Stimulated activated CD4-positive, alpha-beta T cell treated with anti-CD3 and anti-CD28 coated beads, Interleukin-12 subunit alpha, Interleukin-12 subunit beta, amount 100 ng/mL, for 48 hours (primary cell): Measurements from ENCODE around the gene GSTT2B.
A peak's percentile ranks its signal among the peaks of the same experiment; 100 is the strongest.
"Not testable (repeated sequence)": the region's sequence is repeated elsewhere in the genome, so short reads cannot be mapped to it uniquely, and the experiment has no call there.

ENCODE experiments used
- DNase-seq, 3 donors: peaks; one replicate each; pipeline ENCODE4 v3.0.0-alpha.2; 2020; ENCODE audit warnings: low read depth in 2 of 3, low spot score in 1 of 3

GSTT2B gene

DNA sequence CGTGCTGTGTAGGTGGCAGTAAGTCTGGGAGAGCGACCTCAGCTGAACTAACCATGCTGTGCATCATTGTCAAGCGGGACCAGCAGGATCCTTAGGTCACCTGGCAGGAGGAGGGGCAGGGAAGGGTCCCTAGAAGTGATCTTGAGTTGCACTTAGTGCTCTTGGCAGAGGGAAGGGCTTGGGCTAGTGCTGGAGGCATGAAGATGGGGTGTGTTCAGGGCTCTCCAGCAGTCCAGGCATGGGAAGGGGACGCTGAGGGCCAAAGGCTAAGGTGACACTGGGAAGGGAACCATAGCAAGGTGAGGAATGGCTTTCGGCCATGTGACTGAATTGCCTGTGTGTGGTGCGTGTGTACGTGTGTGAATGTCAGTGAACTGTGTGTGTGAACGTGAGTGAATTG lies 25.1 kb upstream of the GSTT2B start:
- not testable (repeated sequence) for DNase-seq

DNA sequence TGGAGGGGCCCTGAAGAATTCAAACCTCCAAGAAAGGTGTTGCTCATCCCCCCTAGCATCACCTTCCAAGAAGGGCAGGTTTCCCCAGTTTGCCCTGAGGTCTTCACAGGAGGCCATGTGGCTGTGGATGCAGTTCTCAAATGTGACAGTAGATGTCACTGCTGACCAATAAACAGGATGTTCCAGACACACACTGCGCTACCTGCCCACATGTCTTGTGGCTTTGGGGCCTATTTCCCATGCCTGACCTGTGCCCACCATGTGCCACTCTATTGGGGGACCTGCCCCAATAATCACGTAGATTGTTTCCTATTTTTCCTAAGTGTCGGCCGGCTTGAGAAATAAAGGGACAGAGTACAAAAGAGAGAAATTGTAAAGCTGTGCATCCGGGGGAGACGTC lies 23.4 kb upstream of the GSTT2B start:
- peak in 1 of 3 donors; percentile 56 for DNase-seq

DNA sequence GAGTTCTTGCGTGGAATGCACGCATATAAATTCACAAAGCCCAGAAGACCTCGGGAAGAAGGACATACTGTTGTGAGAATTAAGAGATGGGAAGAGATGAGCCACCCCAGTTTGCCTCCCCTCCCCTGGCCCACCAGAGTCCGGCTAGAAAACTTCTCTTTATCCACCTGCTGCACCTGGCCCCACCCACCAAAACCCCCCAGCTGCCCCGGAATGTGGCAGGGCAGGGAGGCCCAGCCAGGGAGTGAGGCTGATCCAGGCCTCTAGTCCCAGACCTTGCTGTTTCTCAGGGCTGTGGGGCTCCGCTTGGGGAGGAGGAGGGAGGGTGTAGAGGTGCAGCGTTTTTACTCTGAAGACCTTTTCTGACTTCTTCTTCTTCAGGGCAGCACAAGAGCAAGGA lies 19.6 kb upstream of the GSTT2B start:
- not testable (repeated sequence) for DNase-seq

DNA sequence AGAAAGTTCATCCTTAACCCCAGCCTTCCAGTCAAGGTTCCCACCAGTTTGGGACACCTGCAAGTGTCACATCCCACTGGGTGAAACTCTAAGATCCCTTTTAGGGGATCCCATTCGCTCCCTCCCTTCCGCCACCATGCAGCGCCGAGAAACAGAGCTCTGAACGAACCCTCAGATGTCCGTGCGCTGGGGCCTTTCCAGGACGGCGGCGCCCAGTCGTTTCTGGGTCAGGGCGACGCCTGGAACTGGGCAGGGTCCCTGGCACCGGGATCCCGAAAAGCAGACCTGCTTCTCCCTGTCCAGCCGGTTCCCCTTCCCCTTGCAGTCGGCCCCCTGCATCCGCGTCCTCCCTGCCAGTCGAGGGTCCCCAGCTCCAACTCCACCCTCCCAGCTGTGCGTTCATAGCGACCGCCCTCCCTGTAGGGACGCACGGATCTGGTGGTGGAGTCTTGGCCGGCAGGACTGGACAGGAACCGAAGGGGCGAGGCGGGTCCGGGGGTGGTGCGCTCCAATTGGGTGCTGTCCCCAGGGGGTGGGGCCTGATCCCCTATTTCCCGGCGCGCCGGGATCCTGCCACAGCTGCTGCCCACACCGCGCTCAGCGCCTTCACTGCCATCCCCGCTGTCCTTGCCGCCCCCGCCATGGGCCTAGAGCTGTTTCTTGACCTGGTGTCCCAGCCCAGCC lies 18.7 kb upstream of the GSTT2B start, which contains the start of gene GSTT2:
TSS of gene GSTT2 (plus strand) at position 578 of the 684 bp plus-strand sequence.
- not testable (repeated sequence) for DNase-seq

DNA sequence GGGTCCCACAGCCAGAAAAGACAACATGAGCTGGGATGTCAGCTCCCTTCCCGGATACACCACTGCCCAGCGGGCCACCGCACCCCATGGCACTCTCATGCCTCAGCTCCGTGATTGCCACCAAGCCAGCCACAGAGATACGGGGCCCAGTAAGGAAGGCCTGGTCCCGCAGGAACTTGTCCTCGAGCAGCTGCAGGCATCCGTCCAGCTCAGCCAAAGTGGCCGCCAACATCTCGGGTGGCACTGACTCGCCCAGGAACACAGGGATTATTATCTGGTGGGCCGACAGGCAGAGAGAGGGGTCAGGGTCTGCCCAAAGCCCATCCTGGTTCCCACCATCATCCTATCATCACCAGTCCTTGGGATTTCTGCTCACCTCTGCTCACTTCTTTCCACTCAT lies 16.3 kb upstream of the GSTT2B start:
- DNase-seq: not testable (repeated sequence)

DNA sequence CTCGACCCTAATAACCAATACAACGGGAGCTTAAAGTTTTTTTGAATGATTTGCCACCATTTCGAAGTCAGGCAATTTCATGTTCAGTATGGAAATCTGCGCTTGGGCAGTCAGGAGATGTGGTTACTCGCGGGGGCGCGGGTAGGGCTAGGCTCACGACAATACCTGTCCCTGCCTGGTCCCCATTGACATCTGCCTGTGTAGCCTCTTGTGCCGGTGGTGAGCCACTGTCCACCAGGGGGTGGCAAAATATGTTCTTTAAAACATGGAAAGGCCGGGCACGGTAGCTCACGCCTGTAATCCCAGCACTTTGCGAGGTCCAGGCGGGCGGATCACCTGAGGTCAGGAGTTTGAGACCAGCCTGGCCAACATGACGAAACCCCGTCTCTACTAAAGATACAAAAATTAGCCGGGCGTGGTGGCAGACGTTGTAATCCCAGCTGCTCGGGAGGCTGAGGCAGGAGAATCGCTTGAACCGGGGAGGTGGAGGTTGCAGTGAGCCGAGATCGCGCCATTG lies 13.9 kb upstream of the GSTT2B start:
- not testable (repeated sequence) for DNase-seq

DNA sequence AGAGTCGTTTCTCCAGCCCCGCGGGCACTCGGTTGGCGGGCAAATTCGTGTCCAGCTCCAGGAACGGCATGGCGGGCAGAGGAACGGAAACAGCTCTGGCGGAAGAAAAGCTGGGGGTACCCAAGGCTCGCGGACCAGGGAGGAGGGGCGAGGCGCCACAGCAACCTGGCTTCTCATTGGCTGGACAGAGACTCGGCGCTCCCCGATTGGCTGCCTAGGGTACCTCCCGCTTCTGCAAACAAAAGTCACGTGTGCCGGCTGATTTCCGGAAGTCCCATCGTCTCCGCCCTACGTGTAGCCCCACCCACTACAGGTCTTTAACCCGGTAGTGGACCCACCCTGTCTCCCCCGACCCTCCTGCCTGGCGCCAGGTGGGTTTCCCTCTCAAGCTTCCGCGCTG lies 13.3 kb upstream of the GSTT2B start, which contains the start of gene DDT:
TSS of gene DDT (minus strand) at position 97 of the 400 bp plus-strand sequence. CDS start at position 70, 27 bp downstream.
- not testable (repeated sequence) for DNase-seq

DNA sequence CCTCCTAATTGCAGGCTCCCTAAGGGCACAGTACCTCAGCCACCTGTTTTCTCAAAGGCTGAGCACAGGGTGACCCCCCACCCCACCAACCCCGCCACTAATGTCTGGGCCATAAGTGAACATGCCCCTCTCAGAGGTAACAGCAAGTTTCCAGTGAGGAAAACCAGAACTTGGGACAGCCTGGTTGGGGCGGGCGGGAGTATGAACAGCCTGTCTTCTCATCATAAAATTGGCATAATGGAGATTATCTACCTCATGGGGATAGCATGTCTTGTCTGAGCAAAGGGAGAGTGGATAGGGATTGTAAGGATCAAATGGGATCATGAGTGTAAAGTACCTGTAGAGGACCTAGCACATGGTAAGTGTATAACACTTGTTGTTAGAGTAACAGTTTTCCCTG lies 10.9 kb upstream of the GSTT2B start:
- DNase-seq: not testable (repeated sequence)

DNA sequence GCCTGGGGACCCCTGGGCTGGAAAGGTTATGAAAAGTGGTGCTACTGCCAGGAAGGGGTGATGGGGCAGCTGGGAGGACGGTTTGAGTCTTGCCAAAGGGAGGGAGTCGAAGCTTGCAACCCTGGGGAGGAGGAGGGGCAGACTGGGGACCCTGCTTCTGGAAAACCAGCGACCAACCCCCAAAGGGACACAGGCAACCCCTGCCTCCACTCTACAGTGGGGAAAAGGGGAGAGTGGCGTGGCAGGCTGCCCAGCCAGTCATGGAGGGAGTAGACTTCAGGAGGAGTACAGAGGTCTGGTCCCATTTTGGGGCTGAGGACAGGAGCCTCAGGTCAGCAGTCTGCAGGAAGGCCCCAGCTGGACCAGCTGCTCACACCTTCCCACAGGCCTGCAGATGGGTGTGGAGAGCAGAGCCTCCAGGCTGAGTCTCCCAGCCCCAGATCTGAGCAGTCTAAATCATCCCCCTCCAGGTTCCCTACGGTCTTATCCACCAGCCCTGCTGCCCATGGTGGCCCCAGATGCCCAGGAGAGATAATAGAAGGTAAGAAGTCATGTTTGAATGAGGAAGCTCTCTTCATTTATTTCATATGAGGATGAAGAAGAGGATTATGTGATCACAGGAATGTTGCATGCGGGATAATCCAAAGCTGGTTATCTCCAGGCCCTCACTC lies 10.0 kb upstream of the GSTT2B start:
- DNase-seq: no peak

DNA sequence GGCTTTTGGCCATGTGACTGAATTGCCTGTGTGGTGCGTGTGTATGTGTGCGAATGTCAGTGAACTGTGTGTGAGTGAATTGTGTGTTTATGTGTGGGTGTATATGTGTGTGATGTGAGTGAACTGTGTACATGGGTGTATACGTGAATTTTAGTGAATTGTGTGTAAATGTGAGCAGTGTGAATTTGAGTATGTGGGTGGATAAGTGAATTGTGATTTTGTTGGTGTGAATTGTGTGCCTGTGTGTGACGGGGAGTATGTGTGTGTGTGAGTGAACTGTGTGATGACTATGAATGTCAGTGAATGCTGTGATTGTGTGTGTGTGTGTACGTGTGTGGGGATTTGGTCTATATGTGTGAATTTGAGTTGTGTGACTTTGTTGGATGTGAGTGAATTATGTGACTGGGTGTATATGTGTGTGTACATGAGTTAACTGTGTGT lies 9.2 kb upstream of the GSTT2B start:
- no peak for DNase-seq

DNA sequence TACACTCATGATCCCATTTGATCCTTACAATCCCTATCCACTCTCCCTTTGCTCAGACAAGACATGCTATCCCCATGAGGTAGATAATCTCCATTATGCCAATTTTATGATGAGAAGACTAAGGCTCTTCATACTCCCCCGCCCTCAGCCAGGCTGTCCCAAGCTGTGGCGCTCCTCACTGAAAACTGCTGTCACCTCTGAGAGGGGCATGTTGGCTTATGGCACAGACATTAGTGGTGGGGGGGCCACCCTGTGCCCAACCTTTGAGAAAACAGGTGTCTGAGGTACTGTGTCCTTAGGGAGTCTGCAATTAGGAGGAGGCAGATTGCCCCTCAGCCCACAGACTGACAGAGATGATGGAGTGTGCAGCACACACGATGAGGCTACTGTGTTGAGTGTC lies 8.1 kb upstream of the GSTT2B start:
- no peak for DNase-seq

DNA sequence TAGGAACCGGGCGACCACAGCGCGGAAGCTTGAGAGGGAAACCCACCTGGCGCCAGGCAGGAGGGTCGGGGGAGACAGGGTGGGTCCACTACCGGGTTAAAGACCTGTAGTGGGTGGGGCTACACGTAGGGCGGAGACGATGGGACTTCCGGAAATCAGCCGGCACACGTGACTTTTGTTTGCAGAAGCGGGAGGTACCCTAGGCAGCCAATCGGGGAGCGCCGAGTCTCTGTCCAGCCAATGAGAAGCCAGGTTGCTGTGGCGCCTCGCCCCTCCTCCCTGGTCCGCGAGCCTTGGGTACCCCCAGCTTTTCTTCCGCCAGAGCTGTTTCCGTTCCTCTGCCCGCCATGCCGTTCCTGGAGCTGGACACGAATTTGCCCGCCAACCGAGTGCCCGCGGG lies 5.6 kb upstream of the GSTT2B start, which contains the start of gene DDTL:
TSS of gene DDTL (plus strand) at position 321 of the 400 bp plus-strand sequence. CDS start at position 348, 27 bp downstream.
- not testable (repeated sequence) for DNase-seq

DNA sequence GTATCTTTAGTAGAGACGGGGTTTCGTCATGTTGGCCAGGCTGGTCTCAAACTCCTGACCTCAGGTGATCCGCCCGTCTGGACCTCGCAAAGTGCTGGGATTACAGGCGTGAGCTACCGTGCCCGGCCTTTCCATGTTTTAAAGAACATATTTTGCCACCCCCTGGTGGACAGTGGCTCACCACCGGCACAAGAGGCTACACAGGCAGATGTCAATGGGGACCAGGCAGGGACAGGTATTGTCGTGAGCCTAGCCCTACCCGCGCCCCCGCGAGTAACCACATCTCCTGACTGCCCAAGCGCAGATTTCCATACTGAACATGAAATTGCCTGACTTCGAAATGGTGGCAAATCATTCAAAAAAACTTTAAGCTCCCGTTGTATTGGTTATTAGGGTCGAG lies 5.1 kb upstream of the GSTT2B start:
- not testable (repeated sequence) for DNase-seq

DNA sequence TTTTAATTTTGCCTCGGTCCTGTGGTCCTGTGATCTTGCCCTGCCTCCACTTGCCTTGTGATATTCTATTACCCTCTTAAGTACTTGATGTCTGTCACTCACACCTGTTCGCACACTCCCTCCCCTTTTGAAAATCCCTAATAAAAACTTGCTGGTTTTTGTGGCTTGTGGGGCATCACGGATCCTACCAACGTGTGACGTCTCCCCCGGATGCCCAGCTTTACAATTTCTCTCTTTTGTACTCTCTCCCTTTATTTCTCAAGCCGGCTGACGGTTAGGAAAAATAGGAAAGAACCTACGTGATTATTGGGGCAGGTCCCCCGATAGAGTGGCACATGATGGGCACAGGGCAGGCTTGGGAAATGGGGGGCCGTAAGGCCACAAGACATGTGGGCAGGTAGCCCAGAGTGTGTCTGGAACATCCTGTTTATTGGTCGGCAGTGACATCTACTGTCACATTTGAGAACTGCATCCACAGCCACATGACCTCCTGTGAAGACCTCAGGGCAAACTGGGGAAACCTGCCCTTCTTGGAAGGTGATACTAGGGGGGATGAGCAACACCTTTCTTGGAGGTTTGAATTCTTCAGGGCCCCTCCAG lies 4.6 kb downstream of the GSTT2B start:
- DNase-seq: peak; percentile 63 to 86 (median 64)

DNA sequence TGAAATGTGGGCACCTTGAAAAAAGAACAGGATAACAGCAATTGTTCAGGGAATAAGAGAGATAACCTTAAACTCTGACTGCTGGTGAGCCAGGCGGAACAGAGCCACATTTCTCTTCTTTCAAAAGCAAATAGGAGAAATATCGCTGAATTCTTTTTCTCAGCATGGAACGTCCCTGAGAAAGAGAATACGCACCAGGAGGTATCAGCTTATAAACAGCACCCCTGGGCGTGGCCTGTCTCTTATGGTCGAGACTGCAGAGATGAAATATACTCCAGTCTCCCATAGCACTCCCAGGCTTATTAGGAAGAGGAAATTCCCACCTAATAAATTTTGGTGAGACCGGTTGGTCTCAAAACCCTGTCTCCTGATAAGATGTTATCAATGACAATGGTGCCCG lies 5.1 kb downstream of the GSTT2B start:
- not testable (repeated sequence) for DNase-seq

DNA sequence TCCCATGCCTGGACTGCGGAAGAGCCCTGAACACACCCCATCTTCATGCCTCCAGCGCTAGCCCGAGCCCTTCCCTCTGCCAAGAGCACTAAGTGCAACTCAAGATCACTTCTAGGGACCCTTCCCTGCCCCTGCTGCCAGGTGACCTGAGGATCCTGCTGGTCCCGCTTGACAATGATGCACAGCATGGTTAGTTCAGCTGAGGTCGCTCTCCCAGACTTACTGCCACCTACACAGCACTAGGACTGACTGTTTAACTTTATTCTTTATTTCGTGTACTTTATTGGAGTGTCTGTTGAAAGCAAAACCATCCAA lies 6.0 kb downstream of the GSTT2B start:
- not testable (repeated sequence) for DNase-seq

DNA sequence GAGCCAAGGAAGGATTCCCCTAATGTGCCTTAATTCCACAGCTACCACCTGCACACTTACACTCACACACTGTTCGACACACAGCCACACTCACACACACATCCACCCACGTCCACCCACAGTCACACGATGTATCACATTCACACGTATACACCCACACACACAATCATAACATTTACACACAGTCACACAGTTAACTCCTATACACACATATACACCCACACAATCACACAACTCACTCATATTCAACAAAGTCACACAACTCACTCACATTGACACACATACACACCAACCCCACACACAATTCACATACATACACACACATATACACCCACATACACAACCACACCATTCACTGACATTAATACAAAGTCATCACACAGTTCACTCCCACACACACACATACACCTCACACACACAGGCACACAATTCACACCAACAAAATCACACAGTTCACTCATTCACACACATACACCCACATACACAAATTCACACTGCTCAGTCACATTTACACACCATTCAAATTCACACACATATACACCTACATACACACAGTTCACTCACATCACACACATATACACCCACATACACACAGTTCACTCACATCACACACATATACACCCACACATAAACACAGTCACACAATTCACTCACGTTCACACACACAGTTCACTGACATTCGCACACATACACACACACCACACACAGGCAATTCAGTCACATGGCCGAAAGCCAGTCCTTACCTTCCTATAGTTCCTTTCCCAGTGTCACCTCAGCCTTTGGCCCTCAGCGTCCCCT lies 6.6 kb downstream of the GSTT2B start:
- DNase-seq: not testable (repeated sequence)

DNA sequence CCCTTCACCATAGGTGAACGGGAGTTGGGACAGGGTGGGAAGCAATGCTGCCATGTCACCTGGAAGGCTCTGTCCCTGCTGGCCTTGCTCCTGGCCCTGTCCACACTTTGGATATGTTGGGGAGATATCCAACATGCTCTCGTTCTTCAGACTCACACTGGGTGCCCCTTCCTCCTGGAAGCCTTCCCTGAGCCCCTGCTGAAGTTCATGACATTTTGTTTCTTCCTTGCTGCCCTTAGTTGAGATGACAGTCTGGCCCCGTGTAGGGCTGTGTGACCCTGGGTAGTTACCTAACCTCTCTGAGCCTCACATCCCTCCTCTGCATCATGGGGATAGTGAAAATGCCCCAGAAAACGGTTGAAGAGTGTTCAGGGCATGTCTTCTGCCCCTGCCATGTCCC lies 7.5 kb downstream of the GSTT2B start:
- not testable (repeated sequence) for DNase-seq

DNA sequence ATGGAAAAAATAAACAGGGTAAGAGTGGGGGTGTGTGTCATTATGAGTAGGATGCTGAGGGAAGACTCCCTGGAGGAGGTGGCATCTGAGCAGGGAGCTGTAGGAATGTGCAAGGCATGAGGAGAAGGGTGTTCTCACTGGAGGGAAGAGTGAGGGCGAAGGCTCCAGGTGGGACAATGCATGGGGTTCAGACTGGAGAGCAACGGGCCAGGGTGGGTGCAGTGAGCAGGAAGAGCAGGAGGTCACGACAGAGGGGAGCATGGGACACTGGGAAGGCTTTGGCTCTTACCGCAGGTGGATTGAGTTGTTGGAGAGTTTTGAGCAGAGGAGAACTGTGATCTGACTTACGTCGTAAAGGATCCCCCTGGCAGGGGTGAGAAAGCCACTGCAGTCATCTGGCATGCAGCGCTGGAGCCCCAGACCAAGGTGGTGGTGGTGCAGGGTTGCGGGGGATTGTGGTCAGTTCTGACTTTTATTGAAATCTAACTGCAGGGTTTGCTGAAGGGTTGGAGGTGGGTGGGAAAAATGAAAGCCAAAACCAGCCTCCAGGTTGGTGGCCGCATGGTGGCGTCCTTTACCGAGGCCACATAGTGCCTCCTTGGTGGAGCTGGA lies 8.1 kb downstream of the GSTT2B start:
- not testable (repeated sequence) for DNase-seq

DNA sequence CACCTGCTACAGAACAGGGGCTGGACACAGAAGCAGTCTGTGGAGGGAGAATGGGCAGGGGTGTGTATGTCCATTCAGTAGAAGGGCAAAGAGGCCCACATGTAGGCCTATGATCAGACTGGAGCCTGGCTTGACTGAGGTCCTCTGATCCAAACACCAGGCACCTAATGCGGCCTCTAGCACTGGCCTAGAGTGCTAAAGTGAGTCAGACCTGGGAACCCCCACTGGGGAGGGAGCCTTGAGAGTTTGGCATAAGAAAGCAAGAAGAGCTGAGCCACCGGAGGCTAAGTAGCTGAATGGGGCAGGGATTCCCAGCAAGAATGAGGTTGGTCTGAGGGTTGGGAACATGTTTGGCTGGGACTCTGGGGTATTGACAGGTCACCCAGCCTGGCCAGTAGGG lies 9.6 kb downstream of the GSTT2B start:
- not testable (repeated sequence) for DNase-seq

DNA sequence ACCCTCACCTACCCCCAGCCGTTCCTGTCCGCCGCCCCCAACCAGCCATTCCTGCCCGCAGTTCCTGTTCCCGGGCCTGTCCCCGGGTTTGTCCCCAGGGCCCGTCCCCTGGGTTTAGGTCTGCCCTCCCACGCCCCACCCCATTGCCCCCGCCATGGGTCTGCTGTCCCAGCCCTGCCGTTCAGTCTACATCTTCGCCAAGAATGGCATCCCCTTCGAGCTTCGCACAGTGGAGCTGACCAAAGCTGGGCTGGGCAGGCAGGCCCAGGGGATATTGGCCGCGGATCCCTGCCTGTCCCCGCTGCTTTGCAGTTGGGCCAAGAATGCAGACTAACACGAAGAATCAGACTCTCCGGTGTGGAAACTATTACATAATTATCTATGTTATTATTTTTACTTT lies 11.2 kb downstream of the GSTT2B start:
- DNase-seq: not testable (repeated sequence)
